ENCODE measurements around the gene NFE2L2.

DNA sequence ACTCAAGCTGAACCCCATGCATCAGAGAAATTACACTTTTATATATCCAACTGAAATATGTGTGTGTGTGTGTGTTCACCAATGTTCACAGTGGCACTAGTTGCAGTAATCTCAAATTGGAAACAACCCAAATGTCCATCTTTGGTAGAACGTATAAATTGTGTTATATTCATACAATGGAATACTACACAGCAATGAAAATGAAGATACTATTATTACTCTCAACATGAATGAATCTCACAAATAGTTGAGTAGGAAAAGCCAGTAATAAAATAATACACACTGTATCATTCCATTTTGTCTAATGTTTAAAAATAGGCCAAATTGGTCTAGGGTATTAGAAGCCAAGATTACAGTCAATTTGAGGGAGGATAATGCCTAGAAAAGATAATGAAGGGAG is 48.0 kb upstream of the NFE2L2 start:
- TF ChIP-seq POLR2A (IDR thresholded peaks at IDR 0.05), result no peak
- TF ChIP-seq, protein P1, sequence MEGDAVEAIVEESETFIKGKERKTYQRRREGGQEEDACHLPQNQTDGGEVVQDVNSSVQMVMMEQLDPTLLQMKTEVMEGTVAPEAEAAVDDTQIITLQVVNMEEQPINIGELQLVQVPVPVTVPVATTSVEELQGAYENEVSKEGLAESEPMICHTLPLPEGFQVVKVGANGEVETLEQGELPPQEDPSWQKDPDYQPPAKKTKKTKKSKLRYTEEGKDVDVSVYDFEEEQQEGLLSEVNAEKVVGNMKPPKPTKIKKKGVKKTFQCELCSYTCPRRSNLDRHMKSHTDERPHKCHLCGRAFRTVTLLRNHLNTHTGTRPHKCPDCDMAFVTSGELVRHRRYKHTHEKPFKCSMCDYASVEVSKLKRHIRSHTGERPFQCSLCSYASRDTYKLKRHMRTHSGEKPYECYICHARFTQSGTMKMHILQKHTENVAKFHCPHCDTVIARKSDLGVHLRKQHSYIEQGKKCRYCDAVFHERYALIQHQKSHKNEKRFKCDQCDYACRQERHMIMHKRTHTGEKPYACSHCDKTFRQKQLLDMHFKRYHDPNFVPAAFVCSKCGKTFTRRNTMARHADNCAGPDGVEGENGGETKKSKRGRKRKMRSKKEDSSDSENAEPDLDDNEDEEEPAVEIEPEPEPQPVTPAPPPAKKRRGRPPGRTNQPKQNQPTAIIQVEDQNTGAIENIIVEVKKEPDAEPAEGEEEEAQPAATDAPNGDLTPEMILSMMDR (IDR thresholded peaks at IDR 0.05), result no peak
